ENCODE data around the gene LYG2.
"Not testable (repeated sequence)": the region's sequence is repeated elsewhere in the genome, so short reads cannot be mapped to it uniquely, and the experiment has no call there.

Gene LYG2

GRCh38 chr2:99201959-99202678, 53.3 kb downstream of the LYG2 start:
- DNase-seq (ENCODE audit: low spot score): no peak

- no peak for DNase-seq (ENCODE audit: low spot score)
These were observed 55.2 kb downstream of the LYG2 start for GRCh38 chr2:99200076-99200800.

- DNase-seq (ENCODE audit: low spot score): no peak
These were observed 57.2 kb downstream of the LYG2 start for GRCh38 chr2:99198103-99198841.

- DNase-seq (ENCODE audit: low spot score): not testable (repeated sequence)
These were observed 63.1 kb downstream of the LYG2 start for GRCh38 chr2:99192364-99192763.
